ENCODE data around the gene SCN2B.

Gene SCN2B, protein sequence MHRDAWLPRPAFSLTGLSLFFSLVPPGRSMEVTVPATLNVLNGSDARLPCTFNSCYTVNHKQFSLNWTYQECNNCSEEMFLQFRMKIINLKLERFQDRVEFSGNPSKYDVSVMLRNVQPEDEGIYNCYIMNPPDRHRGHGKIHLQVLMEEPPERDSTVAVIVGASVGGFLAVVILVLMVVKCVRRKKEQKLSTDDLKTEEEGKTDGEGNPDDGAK

DNA sequence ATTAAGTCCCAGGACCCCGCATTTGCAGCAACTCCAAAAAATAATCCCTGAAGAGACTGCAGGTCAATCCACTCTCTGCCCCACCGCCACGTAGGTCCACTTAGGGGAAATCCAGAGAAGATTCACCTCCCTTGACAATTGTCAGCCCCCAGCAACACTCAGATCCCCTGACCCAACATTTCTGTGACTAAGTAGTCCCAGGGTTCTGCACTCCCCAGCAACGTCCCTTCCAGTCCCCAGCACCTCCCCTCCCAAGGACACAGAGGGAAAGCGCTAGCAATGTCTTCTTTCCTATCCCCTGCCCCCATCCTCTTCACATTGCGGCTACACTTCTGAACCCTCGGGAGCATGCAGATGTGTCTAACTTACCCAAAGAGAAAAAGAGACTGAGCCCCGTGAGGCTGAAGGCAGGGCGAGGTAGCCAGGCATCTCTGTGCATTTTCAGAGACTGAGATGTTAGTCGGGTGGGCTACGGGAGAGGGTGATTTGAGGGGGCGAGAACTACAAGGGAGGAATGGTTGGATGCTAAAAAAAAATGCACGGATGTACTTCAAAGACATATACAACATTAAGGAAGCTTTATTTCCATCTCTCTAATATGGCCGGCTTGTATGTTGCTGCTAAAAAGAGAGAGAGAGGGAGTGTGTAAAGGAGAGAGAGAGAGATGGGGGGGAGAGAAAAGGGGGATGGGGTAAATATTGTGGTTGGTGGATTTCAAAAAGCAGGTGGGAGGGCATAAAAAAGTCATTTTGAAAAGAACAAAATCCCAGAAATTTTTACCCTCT, at the start of gene SCN2B:
TSS of gene SCN2B (minus strand) at position 647 of the 785 bp plus-strand sequence. CDS start at position 439, 208 bp downstream.
- no peak for DNase-seq

DNA sequence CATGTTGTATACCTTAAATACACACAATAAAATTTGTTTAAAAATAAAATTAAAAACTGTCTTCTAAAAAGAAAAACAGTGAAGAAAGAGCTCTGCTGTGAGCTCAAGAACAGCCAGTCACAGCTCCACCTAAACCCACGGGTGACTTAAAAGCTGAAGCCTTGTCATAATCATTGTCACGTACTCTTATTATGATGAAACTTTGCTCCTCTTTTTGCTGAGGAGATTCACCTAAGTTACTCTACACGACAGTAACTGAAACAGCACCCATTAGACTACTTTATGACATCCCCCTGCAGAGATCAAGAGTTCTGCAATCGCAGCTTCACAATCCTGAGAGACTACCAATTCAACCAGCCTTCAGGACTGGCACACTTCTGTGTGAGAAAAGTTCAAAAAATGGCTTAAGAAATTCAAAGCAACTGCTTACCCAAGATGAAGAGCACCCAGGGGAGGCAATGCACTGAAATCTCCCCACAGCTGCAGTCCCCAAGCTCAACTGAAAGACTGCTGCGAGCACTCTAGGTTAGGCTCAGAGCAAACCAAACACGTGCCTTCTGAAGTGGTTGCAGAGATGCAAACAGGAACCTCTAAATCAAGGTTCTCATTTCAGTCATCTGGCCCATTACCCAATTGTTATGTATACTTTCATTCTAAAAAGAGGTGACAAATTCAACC, 48.2 kb upstream of the SCN2B start, which contains the start of gene JAML:
TSS of gene JAML (minus strand) at position 501 of the 678 bp plus-strand sequence. CDS start 10,145 bp downstream, outside the sequence.
- DNase-seq = peak; percentile 78

DNA sequence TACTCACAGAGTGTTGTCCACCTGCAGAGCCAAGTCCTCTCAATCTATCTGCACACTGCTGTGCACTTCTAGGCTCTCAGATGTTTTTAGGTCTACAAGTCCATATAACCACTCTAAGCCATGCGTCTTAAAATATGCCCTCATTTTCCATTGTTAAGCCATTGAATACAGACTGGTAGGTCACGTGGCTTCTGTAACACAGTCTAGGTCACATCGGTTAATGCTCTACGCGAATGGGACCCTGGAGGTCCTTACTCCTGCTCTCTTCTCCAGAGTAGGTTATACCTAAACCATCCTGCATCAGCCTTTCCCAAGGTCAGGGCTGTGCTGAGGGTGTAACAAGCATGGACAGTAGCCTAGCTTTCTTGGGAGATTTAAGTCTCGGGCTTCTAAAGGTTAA, 47.6 kb upstream of the SCN2B start:
- DNase-seq = peak; percentile 53

DNA sequence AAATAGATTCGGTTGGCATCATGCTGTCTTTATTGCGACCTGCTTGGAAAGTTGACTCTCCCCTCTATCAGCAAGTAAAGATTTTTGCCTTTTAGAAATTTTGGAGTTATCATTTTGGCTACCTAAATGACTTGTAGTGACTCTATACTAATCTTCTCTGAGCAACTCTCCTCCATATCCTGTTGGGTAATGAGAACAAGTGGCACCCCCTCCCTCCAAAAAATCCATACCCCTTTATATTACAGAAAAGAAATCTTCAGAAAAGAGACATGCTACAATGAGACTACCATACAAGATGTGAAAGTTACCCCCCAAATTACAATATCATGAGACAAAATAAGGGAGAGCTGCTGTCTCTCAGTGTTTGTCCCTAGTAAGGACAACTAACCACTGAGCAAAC, 47.1 kb upstream of the SCN2B start:
- no peak for DNase-seq

DNA sequence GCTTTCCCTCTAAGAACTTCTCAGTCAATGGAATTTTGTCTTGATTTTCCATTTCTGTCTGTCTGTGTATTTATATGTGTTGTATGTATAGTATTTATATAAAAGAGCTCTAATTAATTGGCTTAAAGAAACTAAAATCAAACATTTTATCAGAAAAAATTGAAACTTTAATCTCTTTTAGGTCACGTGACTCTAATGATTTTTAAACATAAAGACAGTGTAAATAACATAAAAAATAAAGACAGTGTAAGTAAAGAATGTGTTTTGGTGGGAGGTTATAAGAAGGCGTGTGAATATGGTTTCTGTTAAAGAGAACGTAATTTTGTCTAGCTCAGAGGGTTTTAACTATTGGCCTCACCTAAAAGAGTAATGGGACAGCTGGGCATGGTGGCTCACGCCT, 46.0 kb upstream of the SCN2B start:
- no peak for DNase-seq

DNA sequence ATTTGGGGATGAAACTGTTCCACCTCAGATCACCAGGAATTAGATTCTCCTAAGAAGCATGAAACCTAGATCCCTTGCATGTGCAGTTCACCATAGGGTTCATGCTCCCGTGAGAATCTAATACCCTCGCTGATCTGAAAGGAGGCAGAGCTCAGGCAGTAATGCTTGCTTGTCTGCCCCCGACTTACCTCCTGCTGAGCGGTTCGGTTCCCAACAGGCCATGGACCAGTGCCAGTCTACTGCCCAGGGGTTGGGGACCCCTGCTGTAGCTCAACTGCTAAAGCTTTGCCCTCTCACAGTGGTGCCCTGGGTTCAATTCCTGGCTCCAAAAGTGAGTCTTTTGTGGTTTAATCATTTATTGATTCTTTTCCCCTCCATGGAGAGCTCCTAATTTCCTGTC, 45.0 kb upstream of the SCN2B start:
- DNase-seq = no peak

DNA sequence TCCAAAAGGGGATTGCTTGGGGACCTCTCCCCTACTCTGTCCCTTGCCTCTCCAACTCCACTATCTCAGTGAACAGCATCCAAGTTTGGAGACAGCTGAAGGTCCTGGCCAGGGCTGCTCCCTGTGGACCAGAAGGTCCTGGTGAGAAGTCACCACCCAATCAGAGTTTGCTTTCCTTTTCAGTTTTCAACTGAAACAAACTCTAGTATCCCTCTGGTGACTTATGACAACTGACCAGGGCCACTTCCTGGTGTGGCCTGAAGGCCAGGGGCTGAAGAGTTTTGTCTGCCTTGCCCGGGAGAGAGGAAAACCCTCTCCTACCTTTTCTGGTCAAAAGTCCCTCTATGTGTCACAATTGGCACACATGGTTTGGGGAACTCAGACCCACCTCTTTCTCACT, 43.3 kb upstream of the SCN2B start:
- DNase-seq = no peak

DNA sequence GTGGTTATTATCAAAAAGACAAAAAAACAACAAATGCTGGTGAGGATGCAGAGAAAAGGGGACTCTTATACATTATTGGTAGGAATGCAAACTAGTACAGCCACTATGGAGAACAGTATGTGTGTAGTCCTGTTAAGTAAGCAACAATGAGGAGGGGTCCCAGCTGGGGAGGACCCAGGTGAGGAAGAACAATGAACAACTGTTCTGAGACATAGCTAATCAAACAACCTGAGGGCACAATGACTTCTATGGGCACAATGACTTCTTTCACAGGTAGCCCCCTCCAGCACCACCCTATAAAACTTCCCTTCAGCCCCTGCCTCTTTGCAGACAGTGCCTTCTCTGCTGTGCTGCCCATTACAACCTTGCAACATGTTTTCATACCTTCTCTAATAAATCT, 42.8 kb upstream of the SCN2B start:
- DNase-seq = no peak

DNA sequence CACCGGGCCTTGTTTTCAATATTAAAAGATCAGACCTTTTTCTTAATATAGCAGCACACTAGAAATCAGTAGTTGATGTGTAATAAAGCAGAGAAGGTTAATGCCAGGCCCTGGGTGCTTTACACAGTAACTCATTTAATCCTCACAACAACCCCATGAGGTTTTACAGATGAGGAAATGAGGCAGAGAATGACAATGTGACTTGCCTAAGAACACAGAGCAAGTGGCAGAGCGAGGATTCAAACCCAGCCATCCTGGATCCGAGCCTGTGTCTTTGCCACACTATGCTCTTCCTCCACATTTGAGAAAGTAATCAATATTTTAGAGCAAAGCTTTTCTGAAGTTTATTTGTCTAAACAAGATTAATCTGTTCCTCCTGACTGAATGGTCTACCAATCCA, 41.1 kb upstream of the SCN2B start:
- peak; percentile 49 for DNase-seq

DNA sequence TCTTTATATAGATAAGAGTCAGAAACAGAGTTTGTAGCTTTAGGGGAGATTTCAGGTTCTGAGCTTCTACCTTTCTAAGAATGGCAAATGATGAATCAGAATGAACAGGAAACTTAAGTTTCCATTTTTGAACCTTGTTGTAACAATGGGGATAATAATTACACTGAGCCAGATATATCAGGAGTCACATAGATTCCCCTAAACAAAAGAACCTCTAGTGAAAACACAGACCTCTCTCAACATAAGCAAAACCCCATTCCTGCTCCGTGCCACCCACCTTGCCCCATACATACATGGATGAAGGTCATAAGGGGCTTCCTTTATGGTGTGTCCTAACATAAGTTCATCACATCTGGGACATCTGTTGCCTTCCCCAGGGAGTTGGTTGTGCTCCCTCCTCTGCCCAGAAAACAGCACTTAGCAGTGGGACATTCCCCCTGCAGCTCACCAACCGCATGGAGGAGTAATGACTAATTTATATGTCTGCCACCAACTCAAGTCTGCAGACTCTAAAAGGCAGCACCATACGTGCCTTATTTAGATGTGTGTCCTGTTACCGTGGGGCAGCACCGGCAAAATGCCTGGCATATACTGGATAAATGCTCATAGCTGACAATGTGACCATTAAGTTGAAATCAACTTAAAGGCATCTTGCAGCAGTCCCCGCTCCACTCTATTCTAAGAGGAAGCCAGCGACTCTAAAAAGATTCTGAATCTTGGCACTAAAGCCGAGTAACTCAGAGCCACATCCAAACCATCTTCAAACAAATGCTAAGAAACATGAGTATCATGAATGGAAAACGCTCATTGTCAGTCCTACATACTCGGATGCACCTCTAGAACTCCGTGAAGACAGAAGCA, 40.4 kb upstream of the SCN2B start:
- peak; percentile 58 for DNase-seq

DNA sequence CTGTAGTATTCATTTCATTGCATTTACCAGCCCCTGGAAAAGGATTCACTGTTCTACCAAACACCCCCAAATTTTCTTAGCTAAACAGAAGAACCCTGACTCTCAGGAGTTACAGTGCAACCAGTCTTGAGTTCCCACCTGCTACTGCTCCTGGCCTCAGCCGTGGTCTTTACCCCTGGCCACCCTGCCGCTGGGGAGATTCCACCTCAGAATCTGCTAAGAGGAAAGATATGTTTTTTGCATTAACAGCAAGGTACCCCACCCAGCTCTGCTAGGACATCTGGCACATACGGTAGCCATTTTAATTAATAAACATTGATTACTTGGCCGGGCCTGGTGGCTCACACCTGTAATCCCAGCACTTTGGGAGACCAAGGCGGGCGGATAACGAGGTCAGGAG, 39.3 kb upstream of the SCN2B start:
- DNase-seq = no peak

DNA sequence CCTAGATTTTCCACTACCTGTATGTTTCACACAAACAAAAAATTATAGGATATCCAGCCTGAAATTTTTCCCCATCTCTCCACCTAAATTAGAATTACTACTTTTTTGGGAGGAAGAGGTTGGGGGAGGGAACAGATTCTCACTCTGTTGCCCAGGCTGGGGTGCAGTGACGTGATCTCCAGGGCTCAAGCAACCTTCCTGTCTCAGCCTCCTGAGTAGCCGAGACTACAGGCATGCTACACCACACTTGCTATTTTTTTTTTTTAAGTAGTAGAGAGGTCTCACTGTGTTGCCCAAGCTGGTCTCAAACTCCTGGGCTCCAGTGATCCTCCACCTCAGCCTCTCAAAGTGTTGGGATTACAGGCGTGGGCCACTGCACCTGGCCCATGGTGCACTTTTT, 38.8 kb upstream of the SCN2B start:
- DNase-seq = peak; percentile 57

DNA sequence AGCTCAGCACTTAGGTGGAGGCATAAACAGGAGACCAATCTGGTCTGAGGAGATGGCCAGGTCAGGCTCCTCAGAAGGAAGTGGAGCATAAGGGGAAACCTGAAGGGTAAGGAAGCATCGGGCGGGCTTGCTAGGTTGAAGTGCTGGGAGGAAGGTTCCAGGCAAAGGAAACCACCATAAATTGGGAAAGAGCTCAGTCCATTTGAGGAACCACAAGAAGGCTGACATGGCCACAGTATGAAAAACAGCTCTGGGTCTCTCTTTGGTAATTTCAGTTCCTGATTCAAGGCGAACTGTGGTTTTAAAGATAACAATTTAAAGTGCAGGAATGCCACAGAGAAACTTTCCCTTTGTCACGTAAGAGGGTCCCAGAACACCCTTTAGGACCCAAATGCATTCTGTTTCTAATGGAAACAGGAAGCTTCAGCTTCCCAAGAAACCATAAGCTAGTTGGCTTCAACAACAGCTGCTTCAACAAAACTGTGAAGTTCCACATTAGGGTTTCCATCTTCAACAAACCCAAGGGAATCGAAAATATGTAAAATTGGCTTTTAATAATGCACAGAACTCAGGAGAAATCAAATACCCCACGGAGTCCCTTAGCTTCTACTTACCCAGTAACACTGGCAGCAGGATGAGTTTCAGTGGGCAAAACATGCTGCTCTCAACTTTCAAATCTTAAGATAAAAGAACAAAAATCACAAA, 37.9 kb upstream of the SCN2B start:
- DNase-seq = no peak

DNA sequence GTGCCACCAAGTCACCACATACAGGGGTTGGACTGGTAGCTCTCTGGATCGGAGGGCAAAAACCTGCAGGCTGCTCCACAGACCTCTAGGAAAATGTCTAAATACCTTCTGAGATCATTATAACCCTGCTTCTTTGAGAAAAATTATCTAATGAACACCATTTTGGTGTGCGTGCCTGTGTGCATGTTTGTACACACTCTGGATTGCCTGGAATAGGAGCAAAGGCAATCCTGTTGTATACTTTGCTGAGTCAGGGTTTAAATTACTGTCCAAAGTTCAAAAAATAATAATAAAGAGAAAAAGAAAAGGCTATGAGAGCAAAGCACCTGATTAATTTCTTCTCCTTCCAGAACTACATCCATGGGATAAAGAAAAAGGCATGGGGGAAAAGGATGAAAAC, 37.3 kb upstream of the SCN2B start:
- no peak for DNase-seq

DNA sequence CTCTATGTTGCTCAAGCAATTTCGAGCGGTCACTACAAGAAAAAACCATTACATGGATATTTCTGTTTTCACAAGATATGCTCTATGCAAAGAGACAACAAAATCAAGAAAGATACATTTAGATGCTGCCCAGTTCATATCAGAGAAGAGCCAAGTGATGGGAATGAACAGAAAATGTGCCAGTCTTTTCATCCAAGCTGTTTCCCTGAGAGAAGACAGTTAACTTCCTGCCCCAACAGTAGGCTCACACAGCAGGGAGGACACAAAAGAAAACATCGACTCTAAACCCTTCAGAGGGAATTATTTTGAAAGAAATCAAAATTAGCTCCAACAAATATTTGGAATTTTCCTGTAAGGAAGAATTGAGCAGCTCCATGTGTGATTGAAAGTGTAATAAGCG, 36.8 kb upstream of the SCN2B start:
- DNase-seq = no peak

DNA sequence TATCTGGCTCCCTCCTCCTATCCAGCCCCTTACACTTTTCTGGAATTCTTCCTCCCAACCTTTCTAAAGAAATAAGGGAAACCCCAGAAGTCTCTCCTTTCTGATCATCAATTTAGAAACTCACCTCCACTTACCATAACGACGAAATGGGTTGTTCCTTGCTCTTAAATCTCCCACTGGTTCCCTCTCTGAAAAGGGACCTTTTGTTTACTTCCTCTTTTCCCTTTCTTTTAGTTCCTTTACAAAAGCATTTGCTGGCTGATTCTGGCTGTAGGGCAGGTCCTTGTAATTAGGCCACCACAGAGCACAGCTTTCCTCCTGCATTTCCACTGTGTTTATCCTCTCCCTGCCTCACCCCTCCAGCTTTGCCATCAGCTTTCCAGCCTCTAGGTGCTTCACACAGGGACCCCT, 36.3 kb upstream of the SCN2B start:
- no peak for DNase-seq

DNA sequence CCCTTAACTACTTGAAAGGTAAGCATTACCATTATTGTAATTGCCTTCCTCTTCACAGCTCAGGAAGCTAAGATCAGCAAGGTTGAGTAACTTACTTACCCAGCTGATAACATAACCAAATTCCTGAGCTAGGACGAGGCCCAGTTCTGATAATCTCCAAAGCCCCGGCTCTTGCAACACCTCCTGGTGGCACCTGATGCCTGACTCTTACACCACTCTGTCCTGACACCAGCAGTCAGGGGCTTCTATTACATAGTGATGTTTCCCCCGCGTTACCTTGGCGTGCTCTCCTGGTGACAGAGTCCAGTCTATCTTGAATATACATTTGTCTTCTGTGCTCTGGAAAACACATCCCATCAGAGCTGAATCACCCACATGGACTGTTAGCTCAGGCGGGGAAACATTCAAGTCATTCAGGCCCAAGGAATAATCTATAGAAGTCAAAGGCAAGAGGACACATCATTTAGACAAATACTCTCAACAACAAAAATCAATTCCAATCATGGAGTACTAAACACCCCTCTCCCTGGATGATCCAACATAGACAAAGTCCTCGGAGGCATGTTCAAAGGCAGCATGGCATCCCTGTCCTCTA, 35.8 kb upstream of the SCN2B start:
- no peak for DNase-seq

DNA sequence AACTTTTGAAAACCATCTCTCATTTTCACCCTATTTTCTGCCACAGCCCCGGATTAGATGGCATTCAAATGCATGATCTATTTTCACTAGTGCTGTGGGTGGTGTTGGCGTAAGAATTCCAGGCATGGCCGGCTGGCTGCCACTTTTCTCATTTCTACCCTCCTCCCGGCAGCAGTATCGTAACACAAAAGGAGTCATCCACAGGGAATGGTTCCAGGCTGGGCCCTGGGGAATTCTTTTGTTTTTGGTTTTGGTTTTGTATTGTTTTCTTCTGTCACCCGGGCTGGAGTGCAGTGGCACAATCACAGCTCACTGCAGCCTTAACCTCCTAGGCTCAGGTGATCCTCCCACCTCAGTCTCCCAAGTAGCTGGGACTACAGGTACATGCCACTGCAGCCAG, 34.6 kb upstream of the SCN2B start:
- DNase-seq = no peak

DNA sequence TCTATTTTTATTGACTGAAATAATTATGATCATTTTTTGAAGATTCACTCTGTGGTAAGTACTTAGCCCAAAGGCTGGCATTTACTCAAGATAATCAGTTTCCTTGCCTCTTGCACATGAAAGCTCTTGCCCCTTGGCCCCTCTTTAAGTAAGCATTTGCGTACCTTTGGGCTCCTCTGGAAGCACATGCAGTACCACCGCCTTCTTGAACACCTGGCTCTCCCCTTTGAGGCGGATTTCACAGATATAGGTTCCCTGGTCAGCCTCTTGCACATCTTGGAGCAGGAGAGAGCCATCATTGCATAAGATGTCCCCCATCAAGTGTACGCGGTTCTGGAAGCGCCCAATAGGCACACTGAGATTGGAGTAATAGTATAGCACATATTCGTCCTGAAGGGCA, 33.9 kb upstream of the SCN2B start:
- no peak for DNase-seq

DNA sequence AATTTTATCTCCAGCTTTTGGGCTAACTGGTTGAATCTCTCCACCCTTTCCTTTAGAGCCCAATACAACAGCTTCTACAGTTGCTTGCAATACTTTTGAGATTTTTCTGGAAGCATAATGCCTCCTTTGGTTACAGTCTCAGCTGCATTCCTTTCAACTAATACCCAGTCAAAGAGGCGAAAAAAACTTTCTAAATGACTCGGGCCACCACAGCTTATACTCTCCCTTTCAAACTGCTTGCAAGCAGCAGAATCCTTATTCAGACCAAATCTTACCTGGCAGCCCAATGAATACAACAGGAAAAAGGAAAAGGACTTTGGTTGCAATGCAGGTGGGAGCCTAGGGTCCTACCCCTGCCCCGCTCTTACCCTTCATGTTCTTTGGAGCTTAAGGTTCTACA, 32.6 kb upstream of the SCN2B start:
- no peak for DNase-seq

DNA sequence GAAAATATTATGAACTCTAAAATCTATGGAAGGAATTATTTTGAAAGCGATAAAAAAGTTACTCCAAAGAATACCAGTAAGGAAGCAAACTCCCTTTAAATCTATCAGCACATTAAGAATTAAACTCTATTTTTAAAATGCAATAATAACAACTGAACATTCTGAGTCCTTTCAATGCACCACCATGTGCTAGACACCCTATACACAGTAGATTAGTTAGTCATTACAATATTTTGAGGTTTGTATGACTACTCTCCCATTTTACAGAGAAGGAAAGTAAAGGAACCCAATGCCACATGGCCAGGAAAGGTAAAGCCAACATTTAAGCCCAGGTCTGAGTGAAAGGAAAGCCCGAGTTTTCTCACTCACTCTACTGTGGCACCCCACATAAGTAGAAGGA, 30.6 kb upstream of the SCN2B start:
- DNase-seq = no peak

Data from CD4-positive, alpha-beta T cell treated with Interleukin-17A for 4 hours (primary cell).